GM20431 (cell line): ENCODE results near the gene COMMD6.

Source experiments
- in situ Hi-C: fragments of 300-500 bp; cut with MseI, MboI; formaldehyde crosslinking; loops from one replicate; pipeline ENCODE4 v1.15.0; 2020; ENCODE audit warnings: low sequenced_read_pairs; ENCODE audit not compliant: unreplicated experiment

COMMD6 gene

DNA sequence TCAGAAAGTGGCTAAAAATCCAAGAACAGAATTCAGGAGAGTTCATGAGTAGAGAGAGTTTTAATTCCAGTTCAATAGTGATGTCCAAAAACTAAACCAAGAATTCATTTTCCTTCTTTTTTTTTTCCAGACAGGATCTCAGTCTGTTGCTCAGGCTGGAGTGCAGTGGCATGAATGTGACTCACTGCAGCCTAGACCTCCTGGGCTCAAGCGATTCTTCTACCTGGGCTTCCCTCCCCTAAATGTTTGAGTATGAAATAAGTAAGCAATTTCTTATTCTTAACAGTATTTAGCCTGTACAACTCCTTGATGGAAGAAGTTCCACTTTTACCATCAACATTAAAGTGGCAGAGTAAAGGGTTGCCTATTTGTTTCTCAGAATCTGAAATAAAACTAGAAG is 3.8 kb downstream of the COMMD6 start:
- in situ Hi-C loops = no loop called here

DNA sequence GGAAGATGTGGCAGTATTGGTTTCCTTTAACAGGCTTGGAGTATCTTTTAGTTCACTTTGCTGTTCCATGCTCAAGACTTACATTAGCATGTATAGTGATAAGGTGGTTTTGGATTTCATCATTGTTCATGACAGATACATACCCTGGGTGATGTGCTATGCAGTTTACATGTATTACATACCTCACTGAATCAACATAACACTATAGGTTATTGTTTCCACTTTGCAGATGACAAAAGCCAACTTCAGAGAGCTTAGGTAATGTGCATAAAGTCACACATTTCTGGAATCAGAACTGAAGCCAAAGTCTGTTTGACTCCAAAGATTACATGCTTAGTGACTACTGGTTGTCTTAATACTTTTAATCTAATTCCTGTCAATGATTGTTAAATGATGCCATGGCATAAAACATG is 7.1 kb downstream of the COMMD6 start:
- in situ Hi-C loops = no loop called here

DNA sequence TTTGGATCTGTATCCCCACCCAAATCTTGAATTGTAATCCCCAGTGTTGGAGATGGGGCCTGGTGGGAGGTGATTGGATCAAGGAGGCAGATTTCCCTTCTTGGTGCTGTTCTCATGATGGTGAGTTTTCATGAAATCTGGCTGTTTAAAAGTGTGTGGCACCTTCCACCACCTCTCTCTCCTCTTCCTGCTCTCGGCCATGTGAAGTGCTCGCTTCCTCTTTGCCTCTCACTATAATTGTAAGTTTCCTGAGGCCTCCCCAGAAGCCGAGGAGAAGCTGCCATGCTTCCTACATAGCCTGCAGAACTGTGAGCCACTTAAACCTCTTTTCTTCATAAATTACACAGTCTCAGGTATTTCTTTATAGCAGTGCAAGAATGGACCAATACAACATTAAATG is 15.7 kb downstream of the COMMD6 start:
- in situ Hi-C loops = no loop called here

DNA sequence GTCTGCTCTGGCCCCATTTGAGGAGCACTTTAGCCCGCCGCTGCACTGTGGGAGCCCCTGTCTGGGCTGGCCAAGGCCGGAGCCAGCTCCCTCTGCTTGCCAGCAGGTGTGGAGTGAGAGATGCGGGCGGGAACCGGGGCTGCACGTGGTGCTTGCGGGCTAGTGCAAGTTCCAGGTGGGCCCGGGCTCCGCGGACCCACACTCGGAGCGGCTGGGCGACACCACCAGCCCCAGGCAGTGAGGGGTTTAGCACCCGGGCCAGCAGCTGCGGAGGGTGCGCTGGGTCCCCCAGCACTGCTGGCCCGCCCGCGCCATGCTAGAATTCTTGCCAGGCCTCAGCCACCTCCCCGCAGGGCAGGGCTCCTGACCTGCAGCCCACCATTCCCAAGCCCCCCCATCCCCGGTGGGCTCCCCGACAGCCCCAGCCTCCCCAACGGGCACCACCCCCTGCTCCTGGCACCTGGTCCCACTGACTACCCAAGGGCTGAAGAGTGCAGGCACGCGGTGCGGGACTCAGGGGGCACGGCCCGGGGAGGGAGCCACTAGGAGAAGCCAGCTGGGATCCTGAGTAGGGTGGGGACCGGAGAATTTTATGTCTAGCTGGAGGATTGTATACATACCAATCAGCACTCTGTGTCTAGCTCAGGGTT is 19.1 kb downstream of the COMMD6 start:
- in situ Hi-C loops = no loop called here

DNA sequence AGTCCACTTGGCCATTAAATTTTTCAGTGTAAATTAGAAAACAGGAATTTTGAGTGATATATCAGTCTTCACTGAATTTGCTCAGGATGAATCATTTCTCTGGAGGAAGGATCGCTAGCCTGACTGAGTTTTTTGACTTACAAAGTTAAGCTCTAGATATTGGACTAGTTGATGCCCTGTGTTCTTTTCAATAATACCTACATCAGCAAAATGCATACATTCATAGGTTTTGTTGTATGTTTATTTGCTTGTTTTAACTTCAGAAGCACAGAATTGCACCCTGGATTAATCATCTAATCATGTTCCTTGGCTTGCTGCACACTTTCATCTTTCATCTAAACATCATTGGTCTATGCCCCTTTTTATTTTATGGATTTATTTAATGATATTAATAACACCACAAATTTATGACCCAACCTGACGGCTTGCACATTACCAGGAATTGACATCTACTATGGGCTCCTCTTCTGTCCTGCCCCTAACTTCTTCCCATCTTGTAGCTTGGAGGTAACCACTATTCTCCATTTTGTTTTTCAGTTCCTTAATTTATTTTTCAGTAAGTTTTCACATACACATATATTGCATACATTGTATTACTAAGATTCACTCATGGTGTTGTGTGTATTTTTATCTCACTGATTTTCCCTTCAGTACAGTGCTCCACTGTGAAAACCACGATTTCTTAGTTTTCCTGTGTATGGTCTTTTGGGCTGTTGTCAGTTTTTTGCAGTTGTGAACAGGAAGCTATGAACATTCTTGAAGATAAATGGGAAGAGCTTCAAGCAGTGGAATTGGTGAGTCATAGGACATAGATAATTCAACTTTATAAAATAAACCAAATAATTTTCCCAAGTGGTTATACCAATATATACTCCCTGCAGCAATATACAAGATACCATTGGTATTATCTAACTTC is 23.3 kb downstream of the COMMD6 start:
- in situ Hi-C loops = no loop called here

DNA sequence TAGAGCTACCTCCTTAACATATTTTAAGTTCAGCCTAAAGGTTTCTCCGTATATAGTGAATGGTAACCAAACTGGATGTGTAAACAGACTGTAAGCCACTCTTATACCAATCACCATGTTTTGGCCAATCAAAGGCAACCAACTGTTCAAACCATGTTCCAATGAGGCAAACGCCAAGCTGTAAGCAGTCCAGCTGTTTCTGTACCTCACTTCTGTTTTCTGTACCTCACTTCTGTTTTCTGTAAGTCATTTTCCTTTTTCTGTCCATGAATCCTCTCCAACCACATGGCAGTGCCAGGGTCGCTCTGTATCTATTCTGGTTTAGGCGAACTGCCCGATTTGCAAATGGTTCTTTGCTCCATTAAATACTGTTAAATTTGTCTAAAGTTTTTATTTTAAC is 24.4 kb downstream of the COMMD6 start:
- in situ Hi-C loops = no loop called here

DNA sequence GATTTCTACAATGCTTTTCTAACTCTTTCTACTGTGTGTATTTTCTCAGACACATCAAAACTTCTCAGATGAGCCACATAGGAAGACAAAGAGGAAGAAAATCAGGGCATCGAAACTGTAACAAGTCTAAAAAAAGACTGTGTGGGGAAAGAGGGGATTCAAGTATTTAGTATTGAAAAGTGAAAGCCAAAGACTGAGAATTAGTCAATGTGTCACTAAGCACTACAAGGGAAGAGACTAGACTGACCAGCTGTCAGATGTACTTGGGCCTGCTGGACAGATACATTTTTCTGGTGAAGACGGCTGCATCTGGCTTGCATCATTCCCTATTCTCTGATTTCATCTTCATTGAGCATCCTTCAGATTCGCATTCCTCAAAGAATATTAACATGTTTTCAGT is 25.4 kb downstream of the COMMD6 start:
- in situ Hi-C loops = no loop called here

DNA sequence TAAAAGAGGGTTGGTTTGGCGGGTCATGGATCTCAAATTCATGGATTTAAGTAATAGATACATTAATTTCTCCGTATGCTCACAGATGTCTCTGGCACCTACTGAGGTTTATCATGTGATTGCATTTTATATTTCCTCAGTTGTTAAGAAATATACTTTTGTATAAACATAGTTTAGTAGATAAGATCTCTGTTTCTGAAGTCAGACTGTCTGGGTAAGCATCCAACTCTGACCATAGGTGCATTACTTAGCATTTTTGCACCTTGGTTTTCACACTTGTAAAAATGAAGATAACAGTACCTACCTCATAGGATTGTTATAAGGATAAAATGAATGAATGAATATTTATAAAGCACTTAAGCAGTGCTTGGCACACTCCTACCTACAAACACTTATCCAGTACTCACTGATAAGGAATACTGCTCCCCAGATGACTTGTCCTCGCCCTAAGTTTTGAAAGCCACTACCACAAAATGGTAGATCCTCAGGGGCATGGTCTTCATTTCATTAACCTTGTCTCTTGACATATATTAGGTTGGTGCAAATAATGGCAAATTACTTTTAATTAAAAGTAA is 26.5 kb downstream of the COMMD6 start:
- in situ Hi-C loops = no loop called here

DNA sequence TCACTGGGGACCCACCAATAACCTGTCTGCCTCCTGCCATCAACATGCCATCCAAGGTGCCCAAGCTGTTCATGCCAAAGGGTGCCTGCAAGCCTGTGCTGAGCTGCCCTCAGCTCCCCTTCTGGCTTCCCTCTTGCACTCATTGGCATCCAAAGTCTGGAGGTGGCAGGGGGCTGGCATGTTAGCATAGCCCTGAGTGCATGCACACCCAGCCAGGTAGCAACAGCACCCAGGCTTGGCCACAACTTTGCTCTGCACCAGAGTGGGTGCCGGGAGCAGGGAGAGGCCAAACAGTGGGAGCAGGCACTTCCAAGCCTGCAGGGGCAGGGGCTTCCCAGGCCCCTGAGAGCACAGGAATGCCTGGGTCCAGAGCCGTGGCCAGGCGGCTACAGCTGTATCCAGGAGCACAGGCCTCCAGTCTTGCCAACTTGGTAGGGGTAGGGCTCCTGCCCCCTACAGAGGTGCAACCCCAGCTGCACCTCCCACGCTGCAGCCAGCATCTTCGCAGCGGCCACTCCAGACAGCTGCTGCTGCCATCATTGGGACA is 29.6 kb downstream of the COMMD6 start:
- in situ Hi-C loops = no loop called here

DNA sequence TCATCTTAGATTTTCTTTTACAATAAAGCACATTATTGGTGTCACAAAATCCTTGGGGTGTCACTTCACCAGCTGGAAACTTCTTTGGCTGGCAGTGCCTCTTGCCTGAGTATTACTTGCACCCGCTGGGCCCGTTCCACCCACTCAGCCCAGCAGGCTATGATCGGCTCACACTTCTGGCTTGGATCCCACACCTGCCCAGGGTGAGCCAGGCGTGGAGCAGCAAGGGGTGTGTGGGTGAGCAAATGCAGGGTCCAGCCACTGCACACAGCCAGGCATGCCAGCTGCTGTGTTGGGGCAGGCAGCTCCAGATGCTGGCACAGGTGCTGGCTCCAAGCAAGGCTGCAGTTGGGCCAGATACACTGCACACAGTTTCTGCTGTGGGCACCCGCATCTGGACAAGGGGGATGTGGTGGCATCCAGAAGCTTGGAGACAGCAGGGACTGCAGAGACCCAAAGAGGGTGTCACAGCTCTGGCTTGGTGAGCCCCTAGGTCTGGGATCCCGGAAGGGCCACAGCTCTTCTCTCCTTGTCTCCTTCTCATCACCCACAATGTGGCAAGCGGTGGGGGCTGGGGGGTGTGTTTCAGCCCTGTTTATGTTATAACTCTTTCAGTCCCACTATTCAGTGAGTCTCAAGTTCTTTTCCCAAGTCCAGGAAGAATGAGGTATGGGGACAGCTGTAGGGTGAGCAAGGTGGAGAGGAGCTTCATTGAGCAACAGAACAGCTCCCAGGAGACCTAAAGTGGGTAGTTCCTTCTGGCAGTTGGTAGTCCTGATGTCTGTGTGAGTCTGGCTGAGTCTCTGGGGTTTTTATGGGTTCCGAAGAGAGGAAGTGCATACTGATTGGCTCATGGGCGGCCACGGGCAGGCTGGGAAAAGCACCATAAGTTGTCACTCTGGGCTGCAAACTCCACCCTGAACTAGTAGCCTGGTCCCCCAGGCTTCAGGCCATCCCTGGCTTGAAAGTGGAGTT is 30.3 kb downstream of the COMMD6 start:
- in situ Hi-C loops = no loop called here

DNA sequence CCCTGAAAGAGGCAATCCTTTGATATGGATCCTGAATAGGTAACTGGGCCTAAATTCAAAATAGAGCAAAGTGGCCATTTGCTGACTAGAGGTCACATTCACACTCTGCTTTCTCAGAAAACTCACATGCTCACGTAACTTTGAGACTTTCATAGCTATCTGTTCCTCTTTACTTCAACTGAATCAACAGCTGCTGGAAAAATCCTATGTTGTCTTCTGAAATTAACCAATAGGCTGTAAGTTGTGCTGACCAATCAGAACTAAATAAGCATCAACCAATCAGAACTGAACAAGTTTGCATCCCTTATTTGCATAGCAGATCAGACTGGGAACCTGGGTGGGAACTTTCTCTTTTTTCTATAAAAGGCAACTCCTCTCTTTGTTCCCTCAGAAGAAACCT is 31.6 kb downstream of the COMMD6 start:
- in situ Hi-C loops = no loop called here

DNA sequence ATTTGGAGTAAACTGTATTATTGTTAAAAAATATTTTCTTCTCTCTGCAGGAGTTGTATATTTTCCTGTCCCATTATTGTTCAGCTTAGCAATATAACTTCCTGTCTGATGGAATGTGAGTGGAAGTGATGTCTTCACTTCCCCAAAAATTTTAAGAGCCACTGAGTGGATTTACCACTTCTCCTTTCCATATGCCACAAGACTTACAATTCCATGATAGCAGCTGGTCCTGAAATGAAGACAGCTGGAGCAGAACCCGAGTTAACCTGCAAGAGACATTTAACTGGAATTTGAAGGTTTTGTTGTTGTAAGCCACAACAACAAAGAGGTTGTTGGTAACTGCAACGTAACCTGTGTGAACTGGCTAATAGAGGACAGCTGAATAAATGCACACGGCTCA is 32.3 kb downstream of the COMMD6 start:
- in situ Hi-C loops = no loop called here

DNA sequence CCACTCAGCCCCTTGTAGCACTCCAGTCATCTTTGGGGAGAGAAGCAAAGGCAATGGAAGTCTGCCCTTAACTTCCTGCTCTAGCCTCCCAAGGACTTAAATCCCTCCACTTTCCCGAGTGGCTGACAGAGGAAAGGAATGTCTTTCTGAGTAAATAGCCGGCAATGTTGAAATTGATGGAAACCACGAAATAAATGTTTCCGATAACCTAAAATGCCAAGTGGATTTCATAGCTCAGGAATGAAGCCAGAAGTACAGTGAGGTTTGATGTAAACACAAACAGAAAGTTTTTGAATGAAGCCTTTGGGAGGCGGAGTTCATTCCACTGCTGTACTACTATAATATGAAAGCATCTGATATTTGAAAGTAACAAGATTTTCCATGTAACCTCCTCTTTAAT is 41.7 kb downstream of the COMMD6 start:
- in situ Hi-C loops = no loop called here

DNA sequence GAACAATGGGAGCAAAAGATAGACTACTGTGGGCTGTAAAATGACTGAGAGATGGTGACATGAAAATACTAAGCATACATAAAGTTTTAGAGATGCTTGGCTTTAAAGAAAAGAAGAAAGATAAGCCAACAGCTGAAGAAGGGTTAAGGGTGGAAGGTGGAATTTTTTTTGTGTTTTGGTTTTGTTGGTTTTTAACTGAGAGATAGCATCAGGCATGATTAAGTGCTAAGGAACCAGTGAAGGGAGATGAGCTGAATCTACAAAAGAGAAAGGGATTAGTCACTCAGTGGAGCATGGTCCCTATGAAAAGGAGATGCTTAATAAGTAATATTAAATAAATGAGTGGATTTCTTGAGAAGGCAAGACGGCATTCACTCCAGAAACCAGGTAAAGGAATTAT is 43.1 kb downstream of the COMMD6 start:
- in situ Hi-C loops = no loop called here

DNA sequence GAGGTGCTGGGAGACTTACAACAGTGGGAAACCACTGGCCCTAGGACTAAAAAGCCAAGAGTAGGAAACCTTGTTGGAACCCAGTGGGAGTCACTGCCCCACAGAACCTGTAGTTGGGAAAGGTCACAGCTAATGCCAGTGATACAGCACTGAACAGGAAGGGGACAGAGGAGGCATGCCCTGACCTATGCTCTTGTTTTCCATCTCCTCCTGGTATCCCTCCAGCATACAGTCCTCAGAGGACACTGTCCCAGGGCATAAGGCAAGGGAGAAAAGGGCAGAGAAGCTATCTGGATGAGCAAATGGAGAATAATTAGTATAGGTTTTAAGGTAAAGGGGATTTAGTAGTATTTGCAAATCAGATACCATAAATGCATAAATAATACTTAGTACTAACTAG is 44.5 kb downstream of the COMMD6 start:
- in situ Hi-C loops = no loop called here

DNA sequence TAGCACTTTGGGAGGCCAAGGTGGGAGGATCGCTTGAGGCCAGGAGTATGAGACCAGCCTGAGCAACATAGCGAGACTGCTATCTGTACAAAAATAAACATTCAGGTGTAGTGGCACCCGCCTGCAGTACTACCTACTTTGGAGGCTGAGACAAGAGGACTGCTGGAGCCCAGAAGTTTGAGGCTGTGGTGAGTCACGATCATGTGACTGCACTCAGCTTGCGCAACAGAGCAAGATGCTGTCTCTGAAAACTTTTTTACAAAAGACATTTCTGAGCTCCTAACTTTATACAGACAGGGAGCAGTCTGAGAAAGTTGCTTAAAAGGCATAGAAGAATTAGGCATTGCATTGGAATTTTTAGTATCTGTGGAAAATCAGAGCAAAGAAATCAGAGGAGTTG is 45.3 kb downstream of the COMMD6 start:
- in situ Hi-C loops = no loop called here

DNA sequence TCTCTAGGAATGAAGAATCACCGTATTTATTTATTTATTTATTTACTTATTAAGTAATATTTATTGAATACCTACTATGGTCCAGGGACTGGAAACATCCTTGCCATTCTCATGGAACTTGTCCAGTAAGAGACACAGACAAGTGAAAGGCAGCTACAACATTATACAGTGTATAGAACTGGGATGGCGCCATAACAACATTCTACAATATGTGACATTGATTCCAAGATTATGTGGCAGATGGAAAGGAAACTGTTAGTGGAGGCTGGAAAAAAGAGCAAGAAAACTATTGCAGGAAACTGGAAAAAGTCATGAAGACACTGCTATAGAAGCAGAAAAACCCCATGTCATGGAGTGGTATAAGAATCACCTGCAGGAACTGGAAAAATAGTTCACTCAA is 46.3 kb downstream of the COMMD6 start:
- in situ Hi-C loops = no loop called here

DNA sequence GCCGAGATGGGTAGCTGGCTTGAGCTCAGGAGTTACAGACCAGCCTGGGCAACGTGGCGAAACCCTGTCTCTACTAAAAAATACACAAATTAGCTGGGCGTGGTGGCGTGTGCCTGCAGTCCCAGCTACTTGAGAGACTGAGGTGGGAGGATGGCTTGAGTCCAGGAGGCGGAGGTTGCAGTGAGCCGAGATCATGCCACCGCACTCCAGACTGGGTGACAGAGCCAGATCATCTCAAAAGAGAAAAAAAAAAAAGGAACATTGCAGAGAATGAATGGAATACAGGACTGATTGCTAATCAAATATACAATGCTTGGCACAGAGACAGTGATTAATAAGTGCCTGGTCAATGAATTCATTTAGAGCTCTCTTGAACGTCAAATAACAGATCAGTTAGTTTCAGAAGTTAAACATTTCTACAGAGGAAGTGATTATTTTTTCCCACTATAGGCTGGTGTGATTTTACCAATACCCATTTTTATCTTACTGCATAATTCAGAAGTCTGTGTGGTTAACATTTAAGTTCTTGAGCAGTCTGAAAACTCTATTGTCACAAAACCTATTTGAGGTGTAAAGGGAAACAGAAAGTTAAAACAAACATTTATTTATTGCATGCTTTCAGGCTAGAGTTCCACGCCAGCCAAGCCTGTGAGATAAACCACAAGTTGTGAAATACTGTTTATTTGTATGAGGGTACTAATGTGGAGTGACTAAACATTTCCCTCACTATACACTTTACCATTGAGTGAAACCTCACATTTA is 48.0 kb downstream of the COMMD6 start:
- in situ Hi-C loops = no loop called here
